HG03135 (cell line): ENCODE measurements around the gene ADAMTS7.
"Not testable (repeated sequence)": the region's sequence is repeated elsewhere in the genome, so short reads cannot be mapped to it uniquely, and the experiment has no call there.

ENCODE experiments used
- ATAC-seq: cut with Tn5 transposase; IDR thresholded peaks from one replicate; pipeline ENCODE4 v1.9.1; 2021; ENCODE audit warnings: mild to moderate bottlenecking, moderate library complexity; ENCODE audit not compliant: unreplicated experiment

The ADAMTS7 gene

DNA sequence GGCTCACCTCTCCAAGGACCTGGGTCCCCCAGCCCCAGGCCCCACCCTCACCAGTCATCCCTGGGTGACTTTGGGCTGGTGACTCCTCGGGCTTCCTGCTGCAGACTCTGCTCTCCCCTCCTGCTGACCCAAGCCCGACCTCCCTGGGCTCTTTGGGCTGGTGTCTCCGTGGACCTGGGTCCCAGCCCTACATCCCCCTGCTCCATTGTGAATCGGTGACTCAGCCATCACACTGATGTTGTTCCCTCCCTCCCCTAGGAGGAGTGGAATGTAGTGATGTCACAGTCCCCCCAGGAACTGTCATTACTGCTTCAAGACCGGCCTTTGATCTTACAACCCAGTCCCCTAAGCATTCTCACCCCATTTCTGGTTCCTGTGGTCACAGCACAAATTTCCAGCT, 83.7 kb downstream of the ADAMTS7 start:
- no peak for ATAC-seq

DNA sequence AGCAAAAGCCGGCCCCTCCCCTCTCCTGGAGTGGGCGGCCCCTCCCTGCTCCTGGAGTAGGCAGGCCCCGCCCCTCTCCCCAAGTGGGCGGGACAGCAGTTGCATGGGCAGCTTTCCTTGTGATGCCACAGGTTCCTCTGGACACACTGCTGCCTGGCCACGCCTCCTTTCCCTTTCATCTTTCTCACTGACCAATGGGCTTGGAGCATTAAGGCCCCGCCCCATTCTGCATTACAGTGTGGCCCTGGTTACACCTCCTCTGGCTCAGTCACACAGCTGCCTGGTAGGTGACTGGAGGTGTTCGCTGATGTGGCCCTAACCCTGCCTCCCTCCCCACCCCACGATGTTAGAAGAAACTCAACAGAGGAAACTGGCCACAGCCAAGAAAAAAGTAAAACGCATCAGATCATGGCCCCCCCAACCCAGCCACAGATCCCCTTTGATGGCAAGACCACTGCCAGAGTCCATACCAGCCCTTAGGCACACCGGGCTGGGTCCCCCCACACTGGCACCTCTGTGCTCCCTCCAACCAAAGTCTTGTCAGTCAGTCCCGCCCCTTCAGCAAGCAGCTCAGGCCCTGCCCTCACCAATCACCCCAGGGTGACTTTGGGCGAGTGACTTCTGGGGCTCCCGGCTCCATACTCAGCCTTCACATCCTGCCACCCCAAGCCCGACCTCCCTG, 84.3 kb downstream of the ADAMTS7 start:
- no peak for ATAC-seq

DNA sequence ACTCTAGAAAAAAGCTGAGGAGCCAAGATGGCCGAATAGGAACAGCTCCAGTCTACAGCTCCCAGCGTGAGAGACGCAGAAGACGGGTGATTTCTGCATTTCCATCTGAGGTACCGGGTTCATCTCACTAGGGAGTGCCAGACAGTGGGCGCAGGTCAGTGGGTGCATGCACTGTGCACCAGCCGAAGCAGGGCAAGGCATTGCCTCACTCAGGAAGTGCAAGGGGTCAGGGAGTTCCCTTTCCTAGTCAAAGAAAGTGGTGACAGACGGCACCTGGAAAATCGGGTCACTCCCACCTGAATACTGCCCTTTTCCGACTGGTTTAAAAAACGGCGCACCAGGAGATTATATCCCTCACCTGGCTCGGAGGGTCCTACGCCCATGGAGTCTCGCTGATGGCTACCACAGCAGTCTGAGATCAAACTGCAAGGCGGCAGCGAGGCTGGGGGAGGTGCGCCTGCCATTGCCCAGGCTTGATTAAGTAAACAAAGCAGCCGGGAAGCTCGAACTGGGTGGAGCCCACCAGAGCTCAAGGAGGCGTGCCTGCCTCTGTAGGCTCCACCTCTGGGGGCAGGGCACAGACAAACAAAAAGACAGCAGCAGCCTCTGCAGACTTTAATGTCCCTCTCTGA, 91.3 kb downstream of the ADAMTS7 start:
- not testable (repeated sequence) for ATAC-seq

- no peak for ATAC-seq
Observed at GRCh38 chr15:78718837-78719236, 92.4 kb downstream of the ADAMTS7 start.

GRCh38 chr15:78717956-78718656, 93.2 kb downstream of the ADAMTS7 start:
- ATAC-seq = no peak

GRCh38 chr15:78716651-78717050, 94.6 kb downstream of the ADAMTS7 start:
- no peak for ATAC-seq

DNA sequence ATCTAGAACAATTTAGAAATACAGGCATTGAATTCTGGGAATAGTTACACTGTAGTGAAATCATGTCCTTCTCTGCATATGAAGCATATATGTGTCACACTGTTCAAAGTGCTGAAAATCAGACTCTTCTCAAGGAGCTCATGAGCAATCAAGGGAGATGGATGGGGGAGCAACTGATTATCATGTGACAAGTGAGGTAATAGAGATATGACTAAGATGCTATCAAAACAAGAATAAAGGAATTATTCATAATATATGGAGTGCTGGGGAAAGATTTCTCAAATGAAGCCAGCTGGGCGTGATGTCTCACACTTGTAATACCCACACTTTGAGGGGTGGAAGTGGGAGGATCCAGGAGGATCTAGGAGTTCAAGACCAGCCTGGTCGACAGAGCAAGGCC, 95.3 kb downstream of the ADAMTS7 start:
- no peak for ATAC-seq

- no peak for ATAC-seq
Observed at GRCh38 chr15:78715434-78715833, 95.8 kb downstream of the ADAMTS7 start.

DNA sequence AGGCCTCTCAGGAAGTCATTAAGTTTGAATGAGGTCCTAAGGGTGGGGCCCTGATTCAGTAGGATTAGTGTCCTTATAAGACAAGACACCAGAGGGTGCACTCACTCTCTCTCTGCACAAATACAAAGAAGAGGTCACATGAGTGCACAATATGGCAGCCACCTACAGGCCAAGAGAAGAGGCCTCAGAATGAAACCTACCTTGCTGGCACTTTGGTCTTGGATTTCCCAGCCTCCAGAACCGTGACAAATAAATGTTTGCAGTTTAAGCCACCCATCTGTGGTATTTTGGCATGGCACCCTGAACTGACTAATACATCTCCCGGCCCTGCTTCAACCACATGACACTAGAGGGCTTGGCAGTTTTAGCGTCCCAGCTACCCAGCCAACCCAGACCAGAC, 96.4 kb downstream of the ADAMTS7 start:
- no peak for ATAC-seq

DNA sequence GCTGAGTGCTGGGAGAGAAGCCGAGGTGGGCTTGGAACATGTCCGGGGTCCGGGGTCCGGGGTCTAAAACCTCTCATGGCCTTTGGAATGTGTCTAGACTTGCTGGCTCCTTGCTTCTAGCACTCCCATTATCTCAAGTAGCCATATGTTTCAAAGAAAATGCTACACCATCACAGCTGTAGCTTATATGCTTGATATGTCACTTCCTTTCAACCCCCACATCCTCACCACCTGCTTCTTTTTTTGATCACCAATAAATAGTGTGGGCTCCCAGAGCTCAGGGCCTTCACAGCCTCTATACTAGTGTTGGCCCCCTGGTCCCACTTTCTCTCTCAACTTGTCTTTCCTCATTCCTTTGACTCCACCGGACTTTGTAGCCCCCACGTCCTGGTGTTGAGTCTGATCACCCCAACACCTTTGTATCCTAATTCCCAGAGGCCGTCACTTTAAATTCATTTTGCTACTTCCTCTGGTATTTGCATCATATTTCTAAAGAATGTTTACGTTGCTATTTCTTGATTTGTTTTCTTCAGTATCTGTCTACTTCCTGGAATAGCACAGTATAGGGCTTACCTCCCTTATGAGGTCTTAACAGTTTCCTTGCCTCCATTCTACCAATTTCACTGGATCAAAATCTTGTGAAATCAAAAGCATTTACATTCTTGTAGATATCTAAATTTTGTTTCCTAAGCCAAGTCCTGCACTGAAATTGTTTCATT, 98.3 kb downstream of the ADAMTS7 start:
- ATAC-seq = no peak

DNA sequence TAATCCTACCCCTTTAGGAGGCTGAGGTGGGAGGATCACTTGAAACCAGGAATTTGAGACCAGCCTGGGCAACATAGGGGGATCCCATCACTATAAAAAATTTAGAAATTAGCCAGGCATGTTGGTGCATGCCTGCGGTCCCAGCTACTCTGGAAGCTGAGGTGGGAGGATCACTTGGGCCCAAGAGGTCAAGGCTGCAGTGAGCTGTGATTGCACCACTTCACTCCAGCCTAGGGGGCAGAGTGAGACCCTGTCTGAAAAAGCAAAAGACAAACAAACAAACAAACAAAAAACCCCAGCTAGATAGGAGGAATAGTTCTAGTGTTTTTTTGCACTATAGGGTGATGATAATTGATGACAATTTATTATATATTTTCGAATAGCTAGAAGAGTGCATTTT, 99.6 kb downstream of the ADAMTS7 start:
- ATAC-seq = no peak

- peak; percentile 52 for ATAC-seq
Observed at GRCh38 chr15:78709263-78709882, 101.9 kb downstream of the ADAMTS7 start.
